Stimulated activated CD4-positive, alpha-beta T cell treated with anti-CD3 and anti-CD28 coated beads, Interleukin-4, amount 100 ng/mL, for 4 hours (primary cell): ENCODE measurements around the gene TERT.
"Not testable (repeated sequence)": the region's sequence is repeated elsewhere in the genome, so short reads cannot be mapped to it uniquely, and the experiment has no call there.

ENCODE experiments used
- DNase-seq, 2 experiments: peaks; one replicate each; pipeline ENCODE4 v3.0.0-alpha.2; 2020

TERT gene

GRCh38 chr5:1235838-1236237, 59.0 kb downstream of the TERT start:
- no peak for DNase-seq

- no peak for DNase-seq
These were observed 59.5 kb downstream of the TERT start for GRCh38 chr5:1235379-1235778.

GRCh38 chr5:1232780-1233179, 62.1 kb downstream of the TERT start:
- no peak for DNase-seq

GRCh38 chr5:1231354-1231905, 63.4 kb downstream of the TERT start:
- no peak for DNase-seq

GRCh38 chr5:1230551-1230950, 64.3 kb downstream of the TERT start:
- no peak for DNase-seq

GRCh38 chr5:1229822-1230221, 65.0 kb downstream of the TERT start:
- DNase-seq = no peak

GRCh38 chr5:1229023-1229422, 65.8 kb downstream of the TERT start:
- not testable (repeated sequence) for DNase-seq

- DNase-seq = no peak
These were observed 66.7 kb downstream of the TERT start for GRCh38 chr5:1228120-1228519.

GRCh38 chr5:1227667-1228066, 67.2 kb downstream of the TERT start:
- no peak for DNase-seq

GRCh38 chr5:1226839-1227581, 67.9 kb downstream of the TERT start:
- DNase-seq = no peak

- no peak for DNase-seq
These were observed 68.6 kb downstream of the TERT start for GRCh38 chr5:1226231-1226630.

- no peak for DNase-seq
These were observed 69.8 kb downstream of the TERT start, which contains the start of gene SLC6A18 for GRCh38 chr5:1225081-1225480. TSS of gene SLC6A18 (plus strand) at chr5:1225381. CDS start at chr5:1225478, 97 bp downstream.

GRCh38 chr5:1224631-1225030, 70.2 kb downstream of the TERT start:
- DNase-seq = no peak

- no peak for DNase-seq
These were observed 71.6 kb downstream of the TERT start for GRCh38 chr5:1223278-1223670.

GRCh38 chr5:1222621-1223277, 72.1 kb downstream of the TERT start:
- DNase-seq = no peak

- DNase-seq = no peak
These were observed 72.7 kb downstream of the TERT start for GRCh38 chr5:1222147-1222546.

- DNase-seq = no peak
These were observed 73.1 kb downstream of the TERT start for GRCh38 chr5:1221721-1222120.

- no peak for DNase-seq
These were observed 74.0 kb downstream of the TERT start for GRCh38 chr5:1220831-1221230.

GRCh38 chr5:1220351-1220750, 74.5 kb downstream of the TERT start:
- no peak for DNase-seq

GRCh38 chr5:1219768-1220100, 75.1 kb downstream of the TERT start:
- no peak for DNase-seq

- DNase-seq = no peak
These were observed 75.6 kb downstream of the TERT start for GRCh38 chr5:1219098-1219767.

GRCh38 chr5:1218351-1219080, 76.4 kb downstream of the TERT start:
- DNase-seq = no peak

GRCh38 chr5:1217596-1218206, 77.2 kb downstream of the TERT start:
- DNase-seq = peak in 1 of 2 experiments; percentile 6
